Common myeloid progenitor, CD34-positive (primary cell): Measurements from ENCODE around the gene LRRC1.

ENCODE experiments used
- CTCF ChIA-PET: fragments of 350-600 bp; sonication (Branson Sonifier 250); formaldehyde crosslinking; loops from one replicate; lab custom pipeline; 2021; ENCODE audit warnings: antibody characterized with exemption; lab: Charles Lee
- POLR2A ChIA-PET: fragments of 350-600 bp; sonication (Branson Sonifier 250); formaldehyde crosslinking; loops from one replicate; lab custom pipeline; 2021; ENCODE audit warnings: antibody characterized with exemption; lab: Charles Lee
- DNase-seq, 3 donors: peaks; one replicate each; pipeline versions ENCODE4 v3.0.0 to v3.0.0-alpha.2; 2013
- H3K27ac ChIP-seq, 2 experiments: 1 replicate in 1 of 2; 2 replicates in 1 of 2; pipeline ENCODE4 v1.7.0; 2013; ENCODE audit warnings: inconsistent platforms in 2 of 2, low read length in 2 of 2, mild to moderate bottlenecking in 2 of 2, low read depth in 1 of 2, moderate library complexity in 1 of 2; ENCODE audit not compliant: severe bottlenecking in 2 of 2, insufficient read depth in 1 of 2, poor library complexity in 1 of 2
- H3K27me3 ChIP-seq, 5 experiments: replicated peaks in 2 of 5; 1 replicate in 3 of 5; 2 replicates in 2 of 5; pipeline versions ENCODE4 v1.6.1 to v1.7.0; 2013; ENCODE audit warnings: low read length in 4 of 5, mild to moderate bottlenecking in 2 of 5, moderate library complexity in 2 of 5, inconsistent platforms in 1 of 5; ENCODE audit not compliant: insufficient read depth in 5 of 5, control insufficient read depth in 4 of 5
- H3K36me3 ChIP-seq, 4 experiments: 1 replicate in 2 of 4; 2 replicates in 2 of 4; pipeline versions ENCODE4 v1.6.1 to v1.7.0; 2013; ENCODE audit warnings: low read length in 3 of 4, control low read depth in 1 of 4, mild to moderate bottlenecking in 1 of 4; ENCODE audit not compliant: control insufficient read depth in 4 of 4, insufficient read depth in 4 of 4
- H3K4me1 ChIP-seq, 4 experiments: 1 replicate in 3 of 4; 2 replicates in 1 of 4; pipeline versions ENCODE4 v1.6.1 to v1.7.1; 2013; ENCODE audit warnings: low read length in 3 of 4, mild to moderate bottlenecking in 3 of 4, control low read depth in 1 of 4, inconsistent platforms in 1 of 4, moderate library complexity in 1 of 4; ENCODE audit not compliant: control insufficient read depth in 4 of 4, insufficient read depth in 4 of 4; ENCODE audit errors: control extremely low read depth in 1 of 4
- H3K4me3 ChIP-seq, 7 experiments: 1 replicate in 4 of 7; 2 replicates in 3 of 7; pipeline versions ENCODE4 v1.5.1 to v1.7.0; 2013; ENCODE audit warnings: mild to moderate bottlenecking in 7 of 7, low read length in 6 of 7, moderate library complexity in 6 of 7, inconsistent platforms in 2 of 7, low read depth in 2 of 7, control low read depth in 1 of 7; ENCODE audit not compliant: insufficient read depth in 4 of 7, control insufficient read depth in 1 of 7; ENCODE audit errors: extremely low read depth in 1 of 7
- H3K9me3 ChIP-seq, 5 experiments: 1 replicate in 4 of 5; 2 replicates in 1 of 5; pipeline versions ENCODE4 v1.6.1 to v1.7.1; 2013; ENCODE audit warnings: low read length in 4 of 5, mild to moderate bottlenecking in 2 of 5, inconsistent platforms in 1 of 5, low read depth in 1 of 5, moderate library complexity in 1 of 5; ENCODE audit not compliant: control insufficient read depth in 4 of 5, insufficient read depth in 2 of 5; ENCODE audit errors: control extremely low read depth in 1 of 5
- WGBS: methylation state at CpG from one replicate; pipeline ENCODE4 v1.1.5; 2013; ENCODE audit not compliant: insufficient coverage; 5-methylcytosine and 5-hydroxymethylcytosine counted together

LRRC1 gene

DNA sequence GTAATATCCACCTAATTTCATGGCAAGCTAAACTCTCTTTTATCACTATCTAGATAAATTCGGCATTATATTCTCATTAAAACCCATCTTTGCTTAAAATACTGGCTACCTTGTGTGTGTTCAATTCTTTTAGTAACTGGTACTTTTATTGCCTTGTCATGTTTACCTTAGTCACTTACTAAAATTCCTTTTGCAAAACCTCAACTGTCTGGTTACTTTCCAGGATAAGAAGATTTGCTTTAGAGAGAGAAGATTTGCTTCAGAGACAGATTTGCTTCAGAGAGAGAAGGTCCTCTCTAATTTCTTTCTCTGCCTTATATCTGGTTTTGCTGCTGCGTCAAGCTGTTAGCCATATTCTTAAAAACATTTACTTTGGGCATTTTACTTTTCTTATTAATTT lies 164.9 kb downstream of the LRRC1 start:
- no peak for DNase-seq
- no peaks in the 10 kb centered on the region for H3K9me3 ChIP-seq
- no peak overlapping the region for H3K4me3 ChIP-seq
- H3K36me3 ChIP-seq, result no peaks in the 10 kb centered on the region
- H3K27me3 ChIP-seq, result no peaks in the 10 kb centered on the region
- no peak overlapping the region for H3K27ac ChIP-seq
- ChIA-PET CTCF (interaction anchor here (0.9 kb wide), 1 partner anchor 9 kb away, joined by 3 read pairs; no protein-coding TSS in a partner anchor), POLR2A (no interaction called here)
- peaks cover 0 to 9% (median 0%) of the 10 kb centered on the region in 4 experiments for H3K4me1 ChIP-seq
- no CpG with 5 or more reads among the region's 2 CpGs for WGBS

DNA sequence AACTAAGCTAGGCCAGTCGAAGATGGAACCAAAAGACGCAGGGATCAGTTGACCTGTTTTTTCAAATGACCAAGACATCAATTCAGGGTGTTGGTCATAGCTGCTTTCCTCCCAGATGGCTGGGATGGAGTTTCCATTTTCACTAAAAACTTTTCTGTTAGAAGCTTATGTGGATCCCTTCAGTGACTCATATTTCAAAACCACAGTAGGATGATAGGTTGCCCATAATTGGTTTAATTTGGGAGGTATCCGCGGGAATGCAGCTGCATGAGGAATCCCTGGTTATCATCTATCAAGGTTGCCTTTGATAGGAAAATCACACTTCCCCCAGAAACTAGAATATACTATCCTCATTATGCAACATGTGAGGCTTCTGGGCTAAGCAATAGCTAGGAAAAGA lies 165.5 kb downstream of the LRRC1 start:
- H3K9me3 ChIP-seq, result no peaks in the 10 kb centered on the region
- ChIA-PET POLR2A (no interaction called here), CTCF (interaction anchor here (0.9 to 1.2 kb wide), 3 partner anchors 8 to 15 kb away, joined by 3 to 4 read pairs (median 3); no protein-coding TSS in a partner anchor)
- no peak overlapping the region for H3K4me3 ChIP-seq
- 87% methylated on average over 2 of the region's 4 CpGs for WGBS
- no peak for DNase-seq
- H3K27ac ChIP-seq, result no peak overlapping the region
- H3K27me3 ChIP-seq, result no peaks in the 10 kb centered on the region
- no peaks in the 10 kb centered on the region for H3K36me3 ChIP-seq
- peaks cover 0 to 9% (median 0%) of the 10 kb centered on the region in 4 experiments for H3K4me1 ChIP-seq

DNA sequence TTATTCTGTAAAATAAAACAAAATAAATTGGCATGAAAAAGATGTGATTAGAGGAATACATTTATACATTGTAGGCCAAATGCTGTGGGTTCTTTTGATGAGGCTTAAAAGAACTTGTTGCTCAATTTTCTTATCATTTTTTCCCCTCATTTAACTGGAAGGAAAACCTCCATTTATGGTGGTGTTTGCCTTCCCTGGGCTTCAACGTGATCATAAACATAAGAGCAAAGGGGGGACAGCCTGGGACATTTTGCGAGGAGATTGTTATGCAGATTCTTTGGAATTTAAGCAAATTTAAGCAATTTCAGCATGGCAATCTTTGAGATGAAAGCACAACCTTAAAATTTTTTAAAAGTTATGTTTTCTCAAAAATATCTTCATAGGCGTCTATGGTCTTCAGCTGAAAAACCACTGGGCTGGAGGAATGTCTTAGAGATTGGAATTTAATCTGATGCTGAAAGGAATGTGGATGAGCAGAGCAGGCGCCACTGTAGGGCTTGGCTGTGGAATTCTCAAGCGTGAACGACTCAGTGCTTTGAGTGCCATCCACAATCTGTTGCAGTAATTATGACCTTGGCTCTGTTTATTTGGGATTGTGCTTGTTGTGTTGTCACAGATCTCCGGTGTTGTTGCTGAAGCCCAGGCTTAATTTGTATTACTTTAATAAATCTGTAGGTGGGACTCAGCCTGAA lies 167.0 kb downstream of the LRRC1 start:
- H3K4me3 ChIP-seq, result no peak overlapping the region
- H3K27ac ChIP-seq, result no peak overlapping the region
- POLR2A ChIA-PET, result no interaction called here
- peaks cover 0 to 6% (median 0%) of the 10 kb centered on the region in 4 experiments for H3K4me1 ChIP-seq
- no peak for DNase-seq
- H3K36me3 ChIP-seq, result no peaks in the 10 kb centered on the region
- H3K27me3 ChIP-seq, result no peaks in the 10 kb centered on the region
- CTCF ChIA-PET, result no interaction called here
- H3K9me3 ChIP-seq, result no peaks in the 10 kb centered on the region
- WGBS, result 90% methylated on average over 3 of the region's 7 CpGs

DNA sequence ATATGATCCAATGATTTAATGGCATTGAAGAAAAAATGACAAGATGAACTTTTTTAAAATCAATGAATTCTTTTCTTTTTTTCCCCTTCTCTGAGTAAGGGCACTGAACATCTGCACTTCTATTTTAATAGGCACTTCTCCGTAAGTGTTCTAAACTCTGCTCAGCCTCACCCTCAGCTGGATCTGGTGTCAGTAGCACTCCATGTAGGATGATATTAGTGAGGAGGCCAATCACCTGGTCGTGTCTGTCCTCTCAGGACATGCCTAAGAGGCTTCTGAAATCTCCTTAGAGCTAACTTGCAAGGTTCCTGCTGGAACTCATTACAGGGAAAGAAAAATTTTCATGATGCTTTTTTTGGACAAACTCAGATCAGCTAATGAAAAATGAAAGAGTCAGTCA lies 167.8 kb downstream of the LRRC1 start:
- CTCF ChIA-PET, result interaction anchor here (0.9 kb wide), 1 partner anchor 21 kb away, joined by 3 read pairs; no protein-coding TSS in a partner anchor
- Histone ChIP-seq H3K27me3 (peaks cover 0 to 3% (median 0%) of the 10 kb centered on the region in 5 experiments), H3K9me3 (no peaks in the 10 kb centered on the region), H3K27ac (no peak overlapping the region), H3K4me1 (peaks cover 0 to 6% (median 0%) of the 10 kb centered on the region in 4 experiments), H3K36me3 (no peaks in the 10 kb centered on the region), H3K4me3 (no peak overlapping the region)
- POLR2A ChIA-PET, result interaction anchor here (0.7 to 0.8 kb wide), 2 partner anchors 41 to 64 kb away, joined by 3 read pairs; no protein-coding TSS in a partner anchor
- WGBS, result 60% methylated on average over 1 of the region's 2 CpGs
- DNase-seq, result no peak

DNA sequence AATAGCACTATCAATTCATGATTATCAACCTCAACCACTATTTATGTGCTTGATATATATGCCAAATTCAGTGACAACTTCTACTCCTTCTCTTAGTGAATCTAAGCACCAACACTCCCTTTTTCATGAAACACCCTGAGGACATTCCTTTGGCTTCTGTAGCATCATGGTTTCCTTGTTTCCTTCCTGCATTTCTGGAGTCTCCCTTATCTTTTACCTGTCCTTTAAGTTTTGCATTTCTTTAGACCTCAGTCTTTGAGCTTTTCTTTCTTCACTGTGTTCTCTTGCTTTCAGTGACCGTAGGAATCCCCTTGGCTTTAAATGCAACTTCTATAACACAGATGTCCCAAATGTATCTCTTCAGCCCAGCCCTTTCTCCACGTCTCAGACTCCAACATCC lies 172.6 kb downstream of the LRRC1 start:
- CTCF ChIA-PET, result no interaction called here
- POLR2A ChIA-PET, result no interaction called here
- H3K27ac ChIP-seq, result no peak overlapping the region
- no peaks in the 10 kb centered on the region for H3K36me3 ChIP-seq
- H3K27me3 ChIP-seq, result peaks cover 0 to 3% (median 0%) of the 10 kb centered on the region in 5 experiments
- WGBS, result 100% methylated on average over 2 of the region's 2 CpGs
- no peak for DNase-seq
- no peak overlapping the region for H3K4me3 ChIP-seq
- H3K4me1 ChIP-seq, result peaks cover 0 to 6% (median 0%) of the 10 kb centered on the region in 4 experiments
- no peaks in the 10 kb centered on the region for H3K9me3 ChIP-seq
